Fibroblast of mammary gland (primary cell): ENCODE measurements around the gene CCDC28B.

Source experiments
- DNase-seq: peaks from one replicate; pipeline ENCODE4 v3.0.0-alpha.2; 2010; ENCODE audit warnings: low read depth
- H3K4me3 ChIP-seq: 2 replicates; pipeline ENCODE4 v1.5.1; 2011; ENCODE audit warnings: low read depth, mild to moderate bottlenecking, low read length, moderate library complexity; ENCODE audit not compliant: control insufficient read depth
- CTCF ChIP-seq: conservative IDR thresholded peaks from 2 replicates; pipeline ENCODE4 v1.5.1; 2011; ENCODE audit warnings: low read depth, low read length, inconsistent platforms; ENCODE audit not compliant: control insufficient read depth, insufficient read depth

CCDC28B gene

GRCh38 chr1:32192220-32192948 is 8.0 kb upstream of the CCDC28B start:
- DNase-seq = no peak
- no peak overlapping the region for H3K4me3 ChIP-seq
- TF ChIP-seq CTCF = no peak

- no peak for TF ChIP-seq CTCF
- no peak for DNase-seq
- no peak overlapping the region for H3K4me3 ChIP-seq
These were observed 5.4 kb upstream of the CCDC28B start for GRCh38 chr1:32194984-32195383.

- H3K4me3 ChIP-seq = no peak overlapping the region
- DNase-seq = no peak
- no peak for TF ChIP-seq CTCF
These were observed 4.9 kb upstream of the CCDC28B start for GRCh38 chr1:32195531-32195930.

GRCh38 chr1:32195972-32196823 is 4.2 kb upstream of the CCDC28B start:
- DNase-seq = peak; percentile 54
- H3K4me3 ChIP-seq = no peak overlapping the region
- TF ChIP-seq CTCF = no peak

GRCh38 chr1:32197074-32197473 is 3.3 kb upstream of the CCDC28B start:
- H3K4me3 ChIP-seq = no peak overlapping the region
- DNase-seq = no peak
- no peak for TF ChIP-seq CTCF

GRCh38 chr1:32197837-32198236 is 2.6 kb upstream of the CCDC28B start:
- H3K4me3 ChIP-seq = no peak overlapping the region
- DNase-seq = no peak
- no peak for TF ChIP-seq CTCF
